HG03039 (cell line): Measurements from ENCODE around the gene NAGLU.
A peak's percentile ranks its signal among the peaks of the same experiment; 100 is the strongest.
"Not testable (repeated sequence)": the region's sequence is repeated elsewhere in the genome, so short reads cannot be mapped to it uniquely, and the experiment has no call there.

Experiments
- ATAC-seq: cut with Tn5 transposase; IDR thresholded peaks from one replicate; pipeline ENCODE4 v1.9.1; 2021; ENCODE audit warnings: mild to moderate bottlenecking, moderate library complexity; ENCODE audit not compliant: unreplicated experiment

NAGLU gene

DNA sequence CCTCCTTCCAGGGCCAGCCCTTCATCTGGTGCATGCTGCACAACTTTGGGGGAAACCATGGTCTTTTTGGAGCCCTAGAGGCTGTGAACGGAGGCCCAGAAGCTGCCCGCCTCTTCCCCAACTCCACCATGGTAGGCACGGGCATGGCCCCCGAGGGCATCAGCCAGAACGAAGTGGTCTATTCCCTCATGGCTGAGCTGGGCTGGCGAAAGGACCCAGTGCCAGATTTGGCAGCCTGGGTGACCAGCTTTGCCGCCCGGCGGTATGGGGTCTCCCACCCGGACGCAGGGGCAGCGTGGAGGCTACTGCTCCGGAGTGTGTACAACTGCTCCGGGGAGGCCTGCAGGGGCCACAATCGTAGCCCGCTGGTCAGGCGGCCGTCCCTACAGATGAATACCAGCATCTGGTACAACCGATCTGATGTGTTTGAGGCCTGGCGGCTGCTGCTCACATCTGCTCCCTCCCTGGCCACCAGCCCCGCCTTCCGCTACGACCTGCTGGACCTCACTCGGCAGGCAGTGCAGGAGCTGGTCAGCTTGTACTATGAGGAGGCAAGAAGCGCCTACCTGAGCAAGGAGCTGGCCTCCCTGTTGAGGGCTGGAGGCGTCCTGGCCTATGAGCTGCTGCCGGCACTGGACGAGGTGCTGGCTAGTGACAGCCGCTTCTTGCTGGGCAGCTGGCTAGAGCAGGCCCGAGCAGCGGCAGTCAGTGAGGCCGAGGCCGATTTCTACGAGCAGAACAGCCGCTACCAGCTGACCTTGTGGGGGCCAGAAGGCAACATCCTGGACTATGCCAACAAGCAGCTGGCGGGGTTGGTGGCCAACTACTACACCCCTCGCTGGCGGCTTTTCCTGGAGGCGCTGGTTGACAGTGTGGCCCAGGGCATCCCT lies 7.4 kb downstream of the NAGLU start:
- ATAC-seq: no peak

DNA sequence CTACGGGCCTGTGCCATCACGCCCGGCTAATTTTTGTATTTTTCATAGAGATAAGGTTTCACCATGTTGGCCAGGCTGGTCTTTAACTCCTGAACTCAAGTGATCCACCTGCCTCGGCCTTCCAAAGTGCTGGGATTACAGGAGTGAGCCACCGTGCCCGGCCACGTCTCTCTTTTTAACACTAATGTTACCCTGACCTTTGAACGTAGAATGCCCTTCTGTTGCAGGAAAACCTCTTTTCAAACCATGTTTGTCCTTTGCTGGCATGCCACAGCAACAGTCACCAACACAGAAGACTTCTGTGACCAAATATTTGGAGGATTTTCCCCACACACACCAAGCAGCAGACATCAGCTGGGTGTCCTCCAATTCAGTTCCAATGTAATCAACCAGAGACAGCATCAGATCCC lies 8.8 kb downstream of the NAGLU start:
- ATAC-seq: no peak

DNA sequence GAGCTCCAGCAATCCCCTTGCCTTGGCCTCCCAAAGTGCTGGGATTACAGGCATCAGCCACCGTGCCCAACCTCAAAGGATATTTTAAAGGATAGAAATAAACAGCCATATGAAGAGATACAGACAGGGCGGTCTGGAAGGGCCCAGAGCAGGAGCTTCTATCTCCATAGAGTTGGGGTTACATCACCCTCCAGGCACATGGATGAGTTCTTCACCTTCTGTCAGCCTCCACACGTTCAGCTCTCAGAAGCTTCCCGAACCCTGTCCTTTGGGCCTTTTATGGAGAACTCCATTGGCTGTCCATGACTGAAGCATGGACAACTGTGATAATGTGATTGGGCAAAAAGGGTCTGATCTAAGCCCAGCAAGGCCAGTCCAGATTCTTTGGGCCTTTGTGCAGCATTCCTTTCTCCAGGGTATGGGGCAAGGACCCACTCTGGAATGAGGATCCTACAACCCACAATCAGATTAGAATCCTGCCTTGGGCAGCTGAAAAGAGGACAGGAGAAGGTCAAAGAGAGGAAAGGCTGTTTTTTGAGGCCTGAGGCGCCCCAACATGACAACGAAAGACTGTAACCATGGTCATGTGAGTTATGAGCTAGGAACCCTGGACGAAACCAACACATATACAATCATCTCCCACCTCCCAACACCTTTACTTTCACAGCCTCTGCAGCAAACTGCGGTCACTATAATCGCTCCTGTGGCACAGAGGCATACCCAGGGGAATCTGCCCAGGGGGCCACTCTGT lies 9.9 kb downstream of the NAGLU start:
- not testable (repeated sequence) for ATAC-seq

DNA sequence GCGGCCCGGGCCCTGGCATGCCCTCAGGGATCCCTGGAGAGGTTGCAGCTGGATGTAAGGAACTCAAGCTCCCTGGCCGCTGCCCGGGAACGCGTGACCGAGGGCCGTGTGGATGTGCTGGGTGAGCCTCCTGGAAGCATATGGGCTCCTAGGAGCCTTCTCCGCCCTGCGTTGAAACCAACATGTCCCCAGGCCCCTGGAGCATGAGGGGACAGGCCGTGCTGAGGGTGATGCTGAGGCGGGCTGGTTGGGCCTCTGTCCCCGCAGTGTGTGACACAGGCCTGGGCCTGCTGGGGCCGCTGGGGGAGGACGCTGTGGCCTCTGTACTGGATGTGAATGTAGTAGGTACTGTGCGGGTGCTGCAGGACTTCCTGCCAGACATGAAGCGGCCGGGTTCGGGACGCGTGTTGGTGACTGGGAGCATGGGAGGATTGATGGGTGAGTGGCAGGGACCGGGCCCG lies 11.0 kb downstream of the NAGLU start:
- ATAC-seq: no peak

DNA sequence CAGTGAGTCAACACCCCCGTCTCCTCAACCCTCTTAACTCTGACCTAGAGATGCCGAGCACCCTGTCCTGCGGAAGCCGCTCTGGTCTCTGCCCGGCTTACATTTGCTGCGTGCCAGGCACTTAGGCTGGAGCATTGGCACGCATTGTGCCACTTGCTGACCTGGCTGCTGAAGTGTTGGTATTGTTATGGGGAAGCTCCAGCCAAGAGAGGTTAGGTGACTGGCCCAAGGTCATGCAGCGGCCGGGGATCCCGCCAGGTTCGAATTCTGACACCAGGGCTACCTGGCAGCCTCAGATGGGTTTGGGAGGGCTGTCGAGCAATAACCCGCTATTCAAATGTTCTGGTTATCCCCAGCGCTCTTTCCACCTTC lies 11.6 kb downstream of the NAGLU start:
- no peak for ATAC-seq

DNA sequence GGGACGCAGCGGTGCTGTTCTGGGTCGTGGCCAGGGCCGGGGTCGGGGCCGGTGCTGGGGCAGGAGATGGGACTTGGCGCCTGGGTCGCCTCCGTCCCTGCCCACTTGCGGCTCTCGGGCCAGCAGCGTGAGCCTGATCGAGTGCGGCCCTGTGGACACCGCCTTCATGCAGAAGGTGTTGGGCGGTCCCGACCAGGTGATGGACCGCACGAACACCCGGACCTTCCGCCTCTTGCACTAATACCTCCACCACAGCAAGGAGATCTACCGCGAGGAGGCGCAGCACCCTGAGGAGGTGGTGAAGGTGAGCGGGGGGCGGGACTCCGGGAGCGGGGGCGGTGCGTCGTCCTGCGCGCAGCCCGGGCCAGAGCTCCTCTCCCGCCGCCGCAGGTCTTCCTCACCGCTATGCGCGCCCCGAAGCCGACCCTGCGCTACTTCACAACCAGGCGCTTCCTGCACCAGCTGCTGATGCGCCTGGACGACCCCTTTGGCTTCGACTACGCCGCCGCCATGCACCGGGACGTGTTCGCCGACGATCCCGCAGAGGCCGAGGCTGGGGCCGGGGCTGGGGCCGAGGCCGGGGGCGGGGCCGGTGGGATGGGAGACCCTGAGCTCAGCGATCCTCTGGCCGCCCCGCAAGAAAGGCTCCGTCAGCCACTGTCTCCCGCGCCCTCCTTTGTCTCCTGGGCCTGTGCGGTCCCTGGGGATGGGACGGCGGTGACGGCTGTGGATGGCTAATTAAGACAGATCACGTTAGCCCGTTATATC lies 12.2 kb downstream of the NAGLU start:
- ATAC-seq: no peak

DNA sequence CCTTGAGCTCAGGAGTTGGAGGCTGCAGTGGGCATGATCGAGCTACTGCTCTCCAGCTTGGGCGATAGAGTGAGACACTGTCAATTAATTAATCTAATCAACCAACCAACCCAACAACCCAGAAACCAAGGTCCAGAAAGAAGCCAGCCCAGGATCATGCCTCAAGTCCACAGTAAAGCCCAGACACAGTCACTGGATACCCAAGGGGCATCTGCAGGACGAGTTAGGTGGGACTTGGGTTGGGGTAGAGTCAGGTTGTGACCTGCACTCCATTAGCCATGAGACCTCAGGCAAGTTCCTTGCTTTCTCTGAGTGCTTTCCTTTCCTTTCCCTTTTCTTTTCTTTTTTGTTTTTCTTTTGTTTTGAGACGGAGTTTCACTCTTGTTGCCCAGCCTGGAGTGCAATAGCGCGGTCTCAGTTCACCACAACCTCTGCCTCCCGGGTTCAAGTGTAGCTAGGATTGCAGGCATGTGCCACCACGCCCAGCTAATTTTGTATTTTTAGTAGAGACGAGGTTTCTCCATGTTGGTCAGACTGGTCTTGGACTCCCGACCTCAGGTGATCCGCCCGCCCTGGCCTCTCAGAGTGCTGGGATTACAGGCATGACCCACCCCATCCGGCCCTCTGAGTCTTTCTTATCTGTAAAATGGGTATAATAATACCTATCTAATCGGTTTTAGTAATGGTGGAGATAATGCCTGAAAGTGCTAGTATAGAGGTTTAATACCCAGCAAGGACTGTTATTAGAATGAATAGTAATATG lies 13.1 kb downstream of the NAGLU start:
- no peak for ATAC-seq

DNA sequence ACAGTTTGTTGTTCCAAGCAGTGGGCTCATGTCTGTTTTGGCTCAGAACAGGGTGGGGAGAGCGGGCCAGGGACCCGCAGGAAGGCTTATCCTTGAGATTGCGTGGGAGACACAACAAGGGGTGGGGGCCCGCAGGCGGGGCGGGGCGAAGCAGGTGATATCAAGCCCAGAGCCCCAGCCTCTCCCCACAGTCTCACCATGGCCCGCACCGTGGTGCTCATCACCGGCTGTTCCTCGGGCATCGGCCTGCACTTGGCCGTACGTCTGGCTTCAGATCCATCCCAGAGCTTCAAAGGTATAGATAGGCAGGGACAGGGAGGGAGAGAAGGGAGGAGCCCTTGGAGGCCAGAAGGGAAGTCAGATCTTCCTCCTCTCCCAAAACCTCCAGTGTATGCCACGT lies 16.7 kb downstream of the NAGLU start, which contains the start of gene HSD17B1:
HSD17B1 (plus strand) TSS at position 188 of the 400 bp plus-strand sequence; CDS start at position 199, 11 bp downstream.
- ATAC-seq: not testable (repeated sequence)

DNA sequence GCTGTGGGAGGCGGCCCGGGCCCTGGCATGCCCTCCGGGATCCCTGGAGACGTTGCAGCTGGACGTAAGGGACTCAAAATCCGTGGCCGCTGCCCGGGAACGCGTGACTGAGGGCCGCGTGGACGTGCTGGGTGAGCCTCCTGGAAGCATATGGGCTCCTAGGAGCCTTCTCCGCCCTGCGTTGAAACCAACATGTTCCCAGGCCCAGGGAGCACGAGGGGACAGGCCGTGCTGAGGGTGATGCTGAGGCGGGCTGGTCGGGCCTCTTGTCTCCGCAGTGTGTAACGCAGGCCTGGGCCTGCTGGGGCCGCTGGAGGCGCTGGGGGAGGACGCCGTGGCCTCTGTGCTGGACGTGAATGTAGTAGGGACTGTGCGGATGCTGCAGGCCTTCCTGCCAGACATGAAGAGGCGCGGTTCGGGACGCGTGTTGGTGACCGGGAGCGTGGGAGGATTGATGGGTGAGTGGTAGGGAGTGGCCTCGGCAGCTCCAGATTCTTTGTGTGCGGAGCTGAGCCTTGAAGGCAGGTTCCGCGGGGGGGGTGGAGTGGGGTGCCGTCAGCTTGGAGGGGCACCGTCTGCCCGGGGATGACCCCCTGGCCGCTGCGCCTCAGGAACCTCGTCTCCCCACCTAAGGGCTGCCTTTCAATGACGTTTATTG lies 17.2 kb downstream of the NAGLU start:
- ATAC-seq: no peak

DNA sequence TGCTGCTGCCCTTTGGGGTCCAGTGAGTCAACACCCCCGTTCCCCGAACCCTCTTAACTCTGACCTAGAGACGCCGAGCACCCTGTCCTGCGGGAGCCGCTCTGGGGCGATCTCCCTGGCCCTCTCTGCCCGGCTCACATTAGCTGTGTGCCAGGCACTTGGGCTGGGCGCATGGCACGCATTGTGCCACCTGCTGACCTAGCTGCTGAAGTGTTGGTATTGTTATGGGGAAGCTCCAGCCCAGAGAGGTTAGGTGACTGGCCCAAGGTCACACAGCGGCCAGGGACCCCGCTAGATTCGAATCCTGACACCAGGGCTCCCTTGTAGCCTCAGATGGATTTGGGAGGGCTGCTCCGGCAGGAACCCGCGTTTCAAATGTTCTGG lies 17.8 kb downstream of the NAGLU start:
- no peak for ATAC-seq

DNA sequence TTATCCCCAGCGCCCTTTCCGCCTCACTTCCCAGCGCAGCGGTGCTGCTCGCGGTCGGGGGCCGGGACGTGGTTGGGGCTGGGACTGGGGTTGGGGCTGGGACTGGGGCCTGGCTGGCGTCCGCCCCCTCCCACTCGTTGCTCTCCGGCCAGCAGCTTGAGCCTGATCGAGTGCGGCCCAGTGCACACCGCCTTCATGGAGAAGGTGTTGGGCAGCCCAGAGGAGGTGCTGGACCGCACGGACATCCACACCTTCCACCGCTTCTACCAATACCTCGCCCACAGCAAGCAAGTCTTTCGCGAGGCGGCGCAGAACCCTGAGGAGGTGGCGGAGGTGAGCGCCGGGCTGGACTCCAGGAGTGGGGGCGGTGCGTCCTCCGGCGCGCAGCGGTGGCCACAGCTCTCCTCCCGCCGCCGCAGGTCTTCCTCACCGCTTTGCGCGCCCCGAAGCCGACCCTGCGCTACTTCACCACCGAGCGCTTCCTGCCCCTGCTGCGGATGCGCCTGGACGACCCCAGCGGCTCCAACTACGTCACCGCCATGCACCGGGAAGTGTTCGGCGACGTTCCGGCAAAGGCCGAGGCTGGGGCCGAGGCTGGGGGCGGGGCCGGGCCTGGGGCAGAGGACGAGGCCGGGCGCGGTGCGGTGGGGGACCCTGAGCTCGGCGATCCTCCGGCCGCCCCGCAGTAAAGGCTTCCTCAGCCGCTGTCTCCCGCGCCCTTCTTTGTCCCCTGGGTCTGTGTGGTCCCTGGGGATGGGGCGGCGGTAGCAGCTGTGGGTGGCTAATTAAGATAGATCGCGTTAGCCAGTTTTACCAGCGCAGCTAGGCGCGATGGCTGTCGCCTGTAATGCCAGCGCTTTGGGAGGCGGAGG lies 18.4 kb downstream of the NAGLU start:
- ATAC-seq: peak; percentile 61

DNA sequence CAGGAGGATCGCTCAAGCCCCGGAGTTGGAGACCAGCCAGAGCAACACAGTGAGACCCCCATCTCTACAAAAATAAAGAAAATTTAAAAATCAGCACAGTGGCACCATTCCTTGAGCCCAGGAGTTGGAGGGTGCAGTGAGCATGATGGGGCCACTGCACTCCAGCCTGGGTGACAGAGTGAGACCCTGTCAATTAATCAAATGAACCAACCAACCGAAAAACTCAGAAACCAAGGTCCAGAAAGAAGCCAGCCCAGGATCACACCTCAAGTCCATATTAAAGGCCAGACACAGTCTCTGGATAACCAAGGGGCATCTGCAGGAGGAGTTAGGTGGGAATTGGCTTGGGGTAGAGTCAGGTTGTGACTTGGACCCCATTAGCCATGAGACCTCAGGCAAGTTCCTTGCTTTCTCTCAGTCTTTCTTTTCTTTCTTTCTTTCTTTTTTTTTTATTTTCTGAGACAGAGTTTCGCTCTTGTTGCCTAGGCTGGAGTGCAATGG lies 19.1 kb downstream of the NAGLU start:
- ATAC-seq: no peak

DNA sequence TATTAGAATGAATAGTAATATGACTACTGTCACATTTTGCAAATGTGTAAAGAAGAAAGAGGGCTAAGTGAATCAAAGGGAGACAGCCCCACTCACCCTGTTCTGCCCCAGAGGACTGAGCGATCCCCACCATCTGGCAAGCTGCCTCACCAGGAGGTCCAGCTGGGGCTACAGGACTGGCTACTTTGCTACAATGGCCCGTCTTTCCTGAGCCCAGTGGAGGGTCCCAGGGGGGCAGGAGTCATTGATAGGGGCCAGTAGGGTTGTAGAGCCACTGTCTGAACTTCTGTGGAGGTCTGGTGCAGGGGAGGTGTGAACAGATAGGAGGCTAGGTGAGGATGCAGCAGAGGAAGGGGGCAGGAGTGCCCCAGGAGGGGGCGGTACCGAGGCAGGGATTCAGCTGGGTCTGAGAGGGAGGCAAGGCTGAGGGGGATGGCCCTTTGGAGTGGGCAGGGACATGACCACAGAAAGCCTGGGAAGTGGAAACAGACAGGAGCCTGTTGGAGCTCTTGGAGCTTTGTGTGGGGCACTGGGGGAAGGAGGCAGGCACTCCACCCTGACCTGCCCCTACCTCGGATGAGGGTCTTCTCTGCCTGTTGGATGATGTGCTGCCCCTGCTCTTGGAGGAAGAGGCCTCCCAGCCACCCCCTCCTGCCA lies 20.0 kb downstream of the NAGLU start:
- not testable (repeated sequence) for ATAC-seq

DNA sequence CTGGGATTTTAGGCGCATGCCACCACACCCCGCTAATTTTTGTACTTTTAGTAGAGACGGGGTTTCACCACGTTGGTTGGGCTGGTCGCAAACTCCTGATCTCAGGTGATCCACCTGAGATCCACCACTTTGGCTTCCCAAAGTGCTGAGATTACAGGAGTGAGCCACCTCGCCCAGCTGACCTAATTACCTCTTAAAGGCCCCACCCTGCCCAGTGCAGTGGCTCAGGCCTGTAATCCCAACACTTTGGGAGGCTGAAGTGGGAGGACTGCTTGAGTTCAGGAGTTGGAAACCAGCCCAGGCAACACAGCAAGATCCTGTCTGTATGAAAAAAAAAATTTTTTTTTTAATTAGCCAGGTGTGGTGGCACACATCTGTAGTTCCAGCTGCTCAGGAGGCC lies 23.0 kb downstream of the NAGLU start:
- ATAC-seq: no peak

DNA sequence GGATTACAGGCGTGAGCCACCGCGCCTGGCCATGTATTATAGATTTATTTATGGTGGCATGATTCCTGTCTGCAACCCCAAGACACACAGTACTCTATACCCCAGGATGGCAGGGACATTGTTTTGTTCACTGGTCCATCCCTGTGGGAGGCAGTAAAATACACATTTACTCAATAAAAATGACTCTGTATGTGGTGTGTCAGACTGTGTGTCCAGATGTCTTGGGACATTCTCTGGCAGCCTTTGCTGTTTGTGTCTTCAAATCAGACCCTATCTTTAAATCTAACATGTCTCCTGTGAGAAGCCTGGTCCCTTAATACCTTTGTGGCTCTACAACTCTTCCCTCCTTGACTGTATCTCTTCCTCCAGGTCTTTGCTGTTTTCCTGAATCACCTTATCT lies 24.2 kb downstream of the NAGLU start:
- ATAC-seq: no peak

DNA sequence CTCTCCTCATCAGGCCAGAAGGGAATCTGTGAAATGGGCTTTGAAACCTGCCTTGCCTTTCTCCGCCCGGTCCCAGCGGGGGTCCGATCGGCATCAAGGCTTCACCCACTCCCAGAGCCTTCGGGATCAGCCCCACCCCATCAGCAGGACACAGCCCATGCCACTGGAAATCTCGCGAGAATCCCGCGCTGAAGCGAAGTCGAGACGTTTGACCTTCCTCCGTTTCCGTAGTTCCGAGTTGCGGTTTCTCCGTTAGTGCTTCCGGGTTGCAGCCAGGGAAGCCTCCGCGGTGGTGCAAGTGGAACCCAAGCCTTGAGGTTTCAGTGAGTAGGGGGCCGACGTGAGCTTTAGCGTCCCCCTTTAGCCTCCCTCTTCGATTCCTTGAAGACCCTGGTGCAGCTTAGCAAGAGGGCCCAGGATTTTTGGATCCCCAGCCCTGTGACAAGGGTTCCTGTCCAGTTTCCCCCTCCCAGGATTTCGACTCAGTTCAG lies 25.9 kb downstream of the NAGLU start, which contains the start of gene COASY:
COASY (plus strand) TSS at position 252 of the 491 bp plus-strand sequence. CDS start 475 bp downstream, outside the sequence.
- no peak for ATAC-seq

DNA sequence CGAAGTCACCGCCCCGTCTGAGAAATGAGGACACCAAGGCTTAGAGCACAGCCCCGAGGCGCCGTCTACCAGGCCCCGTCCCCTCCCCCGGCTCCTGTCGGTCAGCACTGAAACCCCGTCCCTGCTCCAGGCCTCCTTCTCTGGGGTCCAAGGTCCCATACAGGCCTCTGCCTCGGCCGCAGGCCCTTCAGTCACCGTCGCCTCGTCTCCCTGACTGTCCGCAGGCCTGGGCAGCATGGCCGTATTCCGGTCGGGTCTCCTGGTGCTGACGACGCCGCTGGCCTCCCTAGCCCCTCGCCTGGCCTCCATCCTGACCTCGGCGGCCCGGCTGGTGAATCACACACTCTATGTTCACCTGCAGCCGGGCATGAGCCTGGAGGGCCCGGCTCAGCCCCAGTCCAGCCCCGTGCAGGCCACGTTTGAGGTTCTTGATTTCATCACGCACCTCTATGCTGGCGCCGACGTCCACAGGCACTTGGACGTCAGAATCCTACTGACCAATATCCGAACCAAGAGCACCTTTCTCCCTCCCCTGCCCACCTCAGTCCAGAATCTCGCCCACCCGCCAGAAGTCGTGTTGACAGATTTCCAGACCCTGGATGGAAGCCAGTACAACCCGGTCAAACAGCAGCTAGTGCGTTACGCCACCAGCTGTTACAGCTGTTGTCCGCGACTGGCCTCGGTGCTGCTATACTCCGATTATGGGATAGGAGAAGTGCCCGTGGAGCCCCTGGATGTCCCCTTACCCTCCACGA lies 26.5 kb downstream of the NAGLU start:
- no peak for ATAC-seq
